K562 (cell line): ENCODE measurements around the gene TCEAL9. TPM values are rescaled to one million over a fixed set of nuclear protein-coding genes. Genes with fewer than 3 reads are reported as not detected.

ENCODE experiments used
- HNRNPL ChIP-seq: fragments of 200-400 bp; formaldehyde crosslinking; IDR thresholded peaks from 2 replicates; pipeline ENCODE4 v1.6.1; 2017; ENCODE audit warnings: low read depth, mild to moderate bottlenecking, low read length
- MYNN ChIP-seq, 2 experiments: sonication (generic); formaldehyde crosslinking in 1 of 2; IDR thresholded peaks; 2 replicates each; pipeline versions ENCODE4 v1.5.0 to v1.6.1; 2016 to 2020; ENCODE audit warnings: antibody characterized with exemption in 1 of 2, missing genetic modification reagents in 1 of 2
- NCOA4 ChIP-seq: fragments of 450-650 bp; IDR thresholded peaks from 2 replicates; pipeline ENCODE4 v1.6.1; 2018; ENCODE audit warnings: mild to moderate bottlenecking; ENCODE audit not compliant: partially characterized antibody
- ZNF165 ChIP-seq: fragments of 250-450 bp; sonication (Bioruptor Pico); IDR thresholded peaks from 2 replicates; pipeline ENCODE4 v1.4.0; 2020; ENCODE audit warnings: borderline replicate concordance
- ZSCAN29 ChIP-seq: fragments of 450-650 bp; IDR thresholded peaks from 2 replicates; pipeline ENCODE4 v1.6.1; 2017
- polyA plus RNA-seq, 8 experiments: library from polyadenylated mRNA; depleted of rRNA in 4 of 8; stranded (reverse) in 5 of 8; unstranded in 3 of 8; fragments of >200 nt; fragmentation: Nextera tagmentation in 2 of 8; fragmentation: Illumina TruSeq in 1 of 8; extraction: Ambion mirVana in 2 of 8; extraction: Trizol in 1 of 8; gene quantifications; 2 replicates each; pipeline versions ENCODE4 v1.2.1 to v1.2.3, GENCODE V29; 2011 to 2014; ENCODE audit warnings: inconsistent platforms in 1 of 8, missing spikeins in 1 of 8
- total RNA-seq, 7 experiments: library from RNA; depleted of rRNA in 6 of 7; stranded (reverse); fragments of >200 nt in 6 of 7; fragmentation: Illumina TruSeq in 2 of 7; extraction: Trizol in 2 of 7; gene quantifications; 2 replicates each; pipeline versions ENCODE4 v1.2.1 to v1.2.3, GENCODE V29; 2011 to 2021; ENCODE audit warnings: low replicate concordance in 1 of 7
- TF ChIP-seq, protein P1 (sequence below): fragments of 200-600 bp; sonication (generic); IDR thresholded peaks from one replicate; pipeline ENCODE4 v1.6.1; 2012; ENCODE audit warnings: mild to moderate bottlenecking, low read depth, low read length, inconsistent platforms

TCEAL9 gene
- total and polyA plus RNA-seq, 9 of the 15 experiments (the other 6 are each of a cell fraction or from before 2014, with no cell fraction given) = 16.2 to 106 (median 69.6) TPM

DNA sequence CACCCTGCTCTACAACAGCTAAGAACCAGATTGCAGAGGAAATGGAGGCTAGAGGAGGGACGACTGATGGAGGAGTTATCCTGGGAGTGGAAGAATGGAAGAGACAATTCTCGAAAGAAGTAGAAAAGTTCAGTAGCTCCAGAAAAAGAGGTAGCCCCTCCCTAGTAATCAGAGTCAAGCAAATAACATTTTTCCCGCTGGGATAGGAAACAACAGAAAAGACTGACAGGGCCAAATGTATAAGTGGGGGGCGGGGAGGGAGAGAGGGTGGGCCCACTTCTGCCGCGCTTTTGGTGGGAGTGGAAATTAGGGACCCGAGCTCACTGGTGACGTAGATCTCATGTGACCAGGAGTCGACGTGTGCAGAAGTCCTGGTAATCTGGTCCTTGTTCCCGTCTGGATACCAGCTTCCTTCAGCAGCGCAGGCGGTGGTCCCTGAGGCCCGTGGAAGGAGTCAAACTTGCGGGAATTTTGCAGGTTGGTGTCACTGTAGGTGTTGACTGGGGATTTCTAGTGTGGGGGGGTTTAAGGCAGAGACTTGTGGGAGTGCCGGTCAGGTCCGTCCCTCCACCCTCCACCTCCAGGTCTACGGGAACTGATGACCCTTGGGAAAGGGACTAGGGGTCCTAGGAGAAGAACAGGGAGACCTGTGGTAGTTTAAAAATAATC, at the start of gene TCEAL9 (continued):
- TF ChIP-seq MYNN (IDR thresholded peaks at IDR 0.05) = no peak
- no peak for TF ChIP-seq MYNN (CRISPR knock-in tag; IDR thresholded peaks at IDR 0.05)
- no peak for TF ChIP-seq ZSCAN29
- TF ChIP-seq, protein P1, sequence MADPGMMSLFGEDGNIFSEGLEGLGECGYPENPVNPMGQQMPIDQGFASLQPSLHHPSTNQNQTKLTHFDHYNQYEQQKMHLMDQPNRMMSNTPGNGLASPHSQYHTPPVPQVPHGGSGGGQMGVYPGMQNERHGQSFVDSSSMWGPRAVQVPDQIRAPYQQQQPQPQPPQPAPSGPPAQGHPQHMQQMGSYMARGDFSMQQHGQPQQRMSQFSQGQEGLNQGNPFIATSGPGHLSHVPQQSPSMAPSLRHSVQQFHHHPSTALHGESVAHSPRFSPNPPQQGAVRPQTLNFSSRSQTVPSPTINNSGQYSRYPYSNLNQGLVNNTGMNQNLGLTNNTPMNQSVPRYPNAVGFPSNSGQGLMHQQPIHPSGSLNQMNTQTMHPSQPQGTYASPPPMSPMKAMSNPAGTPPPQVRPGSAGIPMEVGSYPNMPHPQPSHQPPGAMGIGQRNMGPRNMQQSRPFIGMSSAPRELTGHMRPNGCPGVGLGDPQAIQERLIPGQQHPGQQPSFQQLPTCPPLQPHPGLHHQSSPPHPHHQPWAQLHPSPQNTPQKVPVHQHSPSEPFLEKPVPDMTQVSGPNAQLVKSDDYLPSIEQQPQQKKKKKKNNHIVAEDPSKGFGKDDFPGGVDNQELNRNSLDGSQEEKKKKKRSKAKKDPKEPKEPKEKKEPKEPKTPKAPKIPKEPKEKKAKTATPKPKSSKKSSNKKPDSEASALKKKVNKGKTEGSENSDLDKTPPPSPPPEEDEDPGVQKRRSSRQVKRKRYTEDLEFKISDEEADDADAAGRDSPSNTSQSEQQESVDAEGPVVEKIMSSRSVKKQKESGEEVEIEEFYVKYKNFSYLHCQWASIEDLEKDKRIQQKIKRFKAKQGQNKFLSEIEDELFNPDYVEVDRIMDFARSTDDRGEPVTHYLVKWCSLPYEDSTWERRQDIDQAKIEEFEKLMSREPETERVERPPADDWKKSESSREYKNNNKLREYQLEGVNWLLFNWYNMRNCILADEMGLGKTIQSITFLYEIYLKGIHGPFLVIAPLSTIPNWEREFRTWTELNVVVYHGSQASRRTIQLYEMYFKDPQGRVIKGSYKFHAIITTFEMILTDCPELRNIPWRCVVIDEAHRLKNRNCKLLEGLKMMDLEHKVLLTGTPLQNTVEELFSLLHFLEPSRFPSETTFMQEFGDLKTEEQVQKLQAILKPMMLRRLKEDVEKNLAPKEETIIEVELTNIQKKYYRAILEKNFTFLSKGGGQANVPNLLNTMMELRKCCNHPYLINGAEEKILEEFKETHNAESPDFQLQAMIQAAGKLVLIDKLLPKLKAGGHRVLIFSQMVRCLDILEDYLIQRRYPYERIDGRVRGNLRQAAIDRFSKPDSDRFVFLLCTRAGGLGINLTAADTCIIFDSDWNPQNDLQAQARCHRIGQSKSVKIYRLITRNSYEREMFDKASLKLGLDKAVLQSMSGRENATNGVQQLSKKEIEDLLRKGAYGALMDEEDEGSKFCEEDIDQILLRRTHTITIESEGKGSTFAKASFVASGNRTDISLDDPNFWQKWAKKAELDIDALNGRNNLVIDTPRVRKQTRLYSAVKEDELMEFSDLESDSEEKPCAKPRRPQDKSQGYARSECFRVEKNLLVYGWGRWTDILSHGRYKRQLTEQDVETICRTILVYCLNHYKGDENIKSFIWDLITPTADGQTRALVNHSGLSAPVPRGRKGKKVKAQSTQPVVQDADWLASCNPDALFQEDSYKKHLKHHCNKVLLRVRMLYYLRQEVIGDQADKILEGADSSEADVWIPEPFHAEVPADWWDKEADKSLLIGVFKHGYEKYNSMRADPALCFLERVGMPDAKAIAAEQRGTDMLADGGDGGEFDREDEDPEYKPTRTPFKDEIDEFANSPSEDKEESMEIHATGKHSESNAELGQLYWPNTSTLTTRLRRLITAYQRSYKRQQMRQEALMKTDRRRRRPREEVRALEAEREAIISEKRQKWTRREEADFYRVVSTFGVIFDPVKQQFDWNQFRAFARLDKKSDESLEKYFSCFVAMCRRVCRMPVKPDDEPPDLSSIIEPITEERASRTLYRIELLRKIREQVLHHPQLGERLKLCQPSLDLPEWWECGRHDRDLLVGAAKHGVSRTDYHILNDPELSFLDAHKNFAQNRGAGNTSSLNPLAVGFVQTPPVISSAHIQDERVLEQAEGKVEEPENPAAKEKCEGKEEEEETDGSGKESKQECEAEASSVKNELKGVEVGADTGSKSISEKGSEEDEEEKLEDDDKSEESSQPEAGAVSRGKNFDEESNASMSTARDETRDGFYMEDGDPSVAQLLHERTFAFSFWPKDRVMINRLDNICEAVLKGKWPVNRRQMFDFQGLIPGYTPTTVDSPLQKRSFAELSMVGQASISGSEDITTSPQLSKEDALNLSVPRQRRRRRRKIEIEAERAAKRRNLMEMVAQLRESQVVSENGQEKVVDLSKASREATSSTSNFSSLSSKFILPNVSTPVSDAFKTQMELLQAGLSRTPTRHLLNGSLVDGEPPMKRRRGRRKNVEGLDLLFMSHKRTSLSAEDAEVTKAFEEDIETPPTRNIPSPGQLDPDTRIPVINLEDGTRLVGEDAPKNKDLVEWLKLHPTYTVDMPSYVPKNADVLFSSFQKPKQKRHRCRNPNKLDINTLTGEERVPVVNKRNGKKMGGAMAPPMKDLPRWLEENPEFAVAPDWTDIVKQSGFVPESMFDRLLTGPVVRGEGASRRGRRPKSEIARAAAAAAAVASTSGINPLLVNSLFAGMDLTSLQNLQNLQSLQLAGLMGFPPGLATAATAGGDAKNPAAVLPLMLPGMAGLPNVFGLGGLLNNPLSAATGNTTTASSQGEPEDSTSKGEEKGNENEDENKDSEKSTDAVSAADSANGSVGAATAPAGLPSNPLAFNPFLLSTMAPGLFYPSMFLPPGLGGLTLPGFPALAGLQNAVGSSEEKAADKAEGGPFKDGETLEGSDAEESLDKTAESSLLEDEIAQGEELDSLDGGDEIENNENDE = no peak
- TF ChIP-seq ZNF165 (CRISPR knock-in tag) = no peak
- TF ChIP-seq HNRNPL = no peak
- TF ChIP-seq NCOA4 = no peak
